RKO (cell line): ENCODE measurements around the gene FNIP1.
A peak's percentile ranks its signal among the peaks of the same experiment; 100 is the strongest.
"Not testable (repeated sequence)": the region's sequence is repeated elsewhere in the genome, so short reads cannot be mapped to it uniquely, and the experiment has no call there.

Experiments used
- DNase-seq: peaks from one replicate; pipeline ENCODE4 v3.0.0-alpha.2; 2016; ENCODE audit warnings: low spot score

Gene FNIP1

GRCh38 chr5:131684595-131684994 lies 112.2 kb downstream of the FNIP1 start:
- DNase-seq = no peak

- DNase-seq = no peak
These were observed 112.8 kb downstream of the FNIP1 start for GRCh38 chr5:131684051-131684450.

GRCh38 chr5:131682826-131683225 lies 114.0 kb downstream of the FNIP1 start:
- no peak for DNase-seq

- no peak for DNase-seq
These were observed 114.6 kb downstream of the FNIP1 start for GRCh38 chr5:131682175-131682574.

- DNase-seq = no peak
These were observed 116.9 kb downstream of the FNIP1 start for GRCh38 chr5:131679911-131680310.

GRCh38 chr5:131678273-131678672 lies 118.5 kb downstream of the FNIP1 start:
- DNase-seq = not testable (repeated sequence)

GRCh38 chr5:131677115-131677514 lies 119.7 kb downstream of the FNIP1 start:
- DNase-seq = no peak

GRCh38 chr5:131672776-131673175 lies 124.0 kb downstream of the FNIP1 start:
- DNase-seq = no peak

GRCh38 chr5:131671994-131672655 lies 124.7 kb downstream of the FNIP1 start:
- DNase-seq = no peak

GRCh38 chr5:131671409-131671808 lies 125.4 kb downstream of the FNIP1 start:
- DNase-seq = no peak

GRCh38 chr5:131664929-131665328 lies 131.9 kb downstream of the FNIP1 start:
- DNase-seq = no peak

- peak; percentile 15 for DNase-seq
These were observed 134.9 kb downstream of the FNIP1 start for GRCh38 chr5:131661933-131662332.

GRCh38 chr5:131659841-131660240 lies 137.0 kb downstream of the FNIP1 start:
- no peak for DNase-seq

- no peak for DNase-seq
These were observed 137.5 kb downstream of the FNIP1 start for GRCh38 chr5:131659290-131659689.

- no peak for DNase-seq
These were observed 142.0 kb downstream of the FNIP1 start for GRCh38 chr5:131654776-131655175.

GRCh38 chr5:131654309-131654708 lies 142.5 kb downstream of the FNIP1 start:
- DNase-seq = no peak

- DNase-seq = no peak
These were observed 147.7 kb downstream of the FNIP1 start for GRCh38 chr5:131649161-131649560.

GRCh38 chr5:131647048-131647769 lies 149.6 kb downstream of the FNIP1 start:
- DNase-seq = no peak

- DNase-seq = peak; percentile 52
These were observed 152.0 kb downstream of the FNIP1 start for GRCh38 chr5:131644822-131645221.

GRCh38 chr5:131644370-131644769 lies 152.4 kb downstream of the FNIP1 start:
- DNase-seq = no peak

GRCh38 chr5:131641494-131641893 lies 155.3 kb downstream of the FNIP1 start:
- no peak for DNase-seq

- DNase-seq = peak; percentile 68
These were observed 156.6 kb downstream of the FNIP1 start for GRCh38 chr5:131640043-131640856.

- DNase-seq = no peak
These were observed 157.7 kb downstream of the FNIP1 start for GRCh38 chr5:131639148-131639547.
